ENCODE results near the gene EIF4H. TPM values are rescaled to one million over a fixed set of nuclear protein-coding genes. Genes with fewer than 3 reads are reported as not detected.
"Not testable (repeated sequence)": the region's sequence is repeated elsewhere in the genome, so short reads cannot be mapped to it uniquely, and the experiment has no call there.

The EIF4H gene
- total and polyA plus RNA-seq, 2 experiments from 2014 or later, result 228 to 305 TPM

DNA sequence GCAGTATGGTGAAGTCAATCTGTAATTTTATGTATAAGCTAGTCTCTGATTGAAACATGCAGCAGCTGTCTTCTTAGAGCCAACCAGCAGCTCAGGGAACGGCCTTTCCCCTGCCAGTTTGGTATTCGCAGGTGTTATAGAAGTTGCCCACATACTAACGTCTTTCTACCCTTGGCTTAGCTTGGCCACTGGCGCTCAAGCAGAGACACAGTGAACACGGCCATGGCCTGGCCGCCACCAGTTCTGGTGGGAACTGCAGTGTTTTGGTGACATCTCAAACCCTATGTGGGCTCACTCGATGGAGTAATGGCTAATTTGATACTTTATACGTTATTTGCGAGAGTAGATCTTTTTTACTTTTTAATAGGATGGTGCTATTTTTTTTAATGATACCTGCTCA lies 17.1 kb downstream of the EIF4H start:
- H3K4me3 ChIP-seq, result no peak overlapping the region
- H3F3A ChIP-seq (ENCODE audit: insufficient read depth), result peaks cover 24% of the 10 kb centered on the region
- 89 to 91% methylated on average over 9 of the region's 9 CpGs for WGBS, 2 experiments (ENCODE audit: low coverage in 1 of 2, low lambda C conversion rate in 2 of 2, missing lambda C conversion rate in 2 of 2)
- H3K4me2 ChIP-seq (ENCODE audit: unreplicated experiment), result no peak overlapping the region
- no peaks in the 10 kb centered on the region for H3K9me3 ChIP-seq (ENCODE audit: low read depth)
- no peak overlapping the region for H2AFZ ChIP-seq
- H3K36me3 ChIP-seq (ENCODE audit: low read depth), result peaks cover 61% of the 10 kb centered on the region
- TF ChIP-seq EZH2phosphoT487 (IDR thresholded peaks at IDR 0.05; ENCODE audit: insufficient read depth, low read depth), result no peak
- TF ChIP-seq EZH2 (IDR thresholded peaks at IDR 0.05; ENCODE audit: insufficient read depth, poor library complexity, severe bottlenecking), result no peak
- no peaks in the 10 kb centered on the region for H3K27me3 ChIP-seq (replicated peaks; ENCODE audit: insufficient read depth)
- H3K79me2 ChIP-seq (ENCODE audit: insufficient read depth), result peaks cover 89% of the 10 kb centered on the region
- peaks cover 22% of the 10 kb centered on the region for H3K4me1 ChIP-seq (ENCODE audit: insufficient read depth)
- H3K9me2 ChIP-seq (ENCODE audit: insufficient read depth), result no peaks in the 10 kb centered on the region
- H3K27ac ChIP-seq, result no peak overlapping the region
- in situ Hi-C loops (cut with MboI), result no loop called here
- DNase-seq, result no peak
- no peak overlapping the region for H3K9ac ChIP-seq
- H4K20me1 ChIP-seq (ENCODE audit: insufficient read depth), result peaks cover 18% of the 10 kb centered on the region; the same call in 1 of the 2 replicates

DNA sequence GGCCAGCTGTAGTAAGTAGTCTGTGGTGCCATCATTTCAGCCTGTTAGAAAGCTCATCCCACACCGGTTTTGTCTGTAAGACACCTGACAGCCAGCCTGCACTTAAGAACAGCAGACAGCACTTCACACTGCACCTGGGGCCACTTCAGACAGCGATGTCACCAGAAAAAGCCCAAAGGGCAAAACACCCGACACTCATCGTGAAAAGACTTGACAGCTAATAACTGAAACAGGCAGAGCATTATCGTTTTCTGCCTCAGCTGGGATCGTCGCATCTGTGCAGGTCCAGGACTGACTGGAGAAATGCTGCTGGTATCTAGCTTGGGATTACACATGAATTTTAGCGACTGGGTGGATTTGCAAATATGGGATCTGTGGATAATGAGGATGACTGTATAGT lies 18.9 kb downstream of the EIF4H start:
- no peak overlapping the region for H3K9ac ChIP-seq
- no peaks in the 10 kb centered on the region for H3K27me3 ChIP-seq (replicated peaks; ENCODE audit: insufficient read depth)
- H2AFZ ChIP-seq, result no peak overlapping the region
- no peaks in the 10 kb centered on the region for H3K9me2 ChIP-seq (ENCODE audit: insufficient read depth)
- no peak overlapping the region for H3K4me2 ChIP-seq (ENCODE audit: unreplicated experiment)
- H3K4me1 ChIP-seq (ENCODE audit: insufficient read depth), result peaks cover 9% of the 10 kb centered on the region
- no peak for TF ChIP-seq EZH2phosphoT487 (IDR thresholded peaks at IDR 0.05; ENCODE audit: insufficient read depth, low read depth)
- no peak for TF ChIP-seq EZH2 (IDR thresholded peaks at IDR 0.05; ENCODE audit: insufficient read depth, poor library complexity, severe bottlenecking)
- WGBS, 2 experiments (ENCODE audit: low coverage in 1 of 2, low lambda C conversion rate in 2 of 2, missing lambda C conversion rate in 2 of 2), result 86 to 87% methylated on average over 8 of the region's 8 CpGs
- DNase-seq, result no peak
- H4K20me1 ChIP-seq (ENCODE audit: insufficient read depth), result peaks cover 4% of the 10 kb centered on the region; the same call in 1 of the 2 replicates
- peaks cover 67% of the 10 kb centered on the region for H3K36me3 ChIP-seq (ENCODE audit: low read depth)
- no peak overlapping the region for H3K4me3 ChIP-seq
- H3F3A ChIP-seq (ENCODE audit: insufficient read depth), result peaks cover 30% of the 10 kb centered on the region
- H3K27ac ChIP-seq, result no peak overlapping the region
- H3K79me2 ChIP-seq (ENCODE audit: insufficient read depth), result peaks cover 78% of the 10 kb centered on the region
- in situ Hi-C loops (cut with MboI), result no loop called here
- no peaks in the 10 kb centered on the region for H3K9me3 ChIP-seq (ENCODE audit: low read depth)

DNA sequence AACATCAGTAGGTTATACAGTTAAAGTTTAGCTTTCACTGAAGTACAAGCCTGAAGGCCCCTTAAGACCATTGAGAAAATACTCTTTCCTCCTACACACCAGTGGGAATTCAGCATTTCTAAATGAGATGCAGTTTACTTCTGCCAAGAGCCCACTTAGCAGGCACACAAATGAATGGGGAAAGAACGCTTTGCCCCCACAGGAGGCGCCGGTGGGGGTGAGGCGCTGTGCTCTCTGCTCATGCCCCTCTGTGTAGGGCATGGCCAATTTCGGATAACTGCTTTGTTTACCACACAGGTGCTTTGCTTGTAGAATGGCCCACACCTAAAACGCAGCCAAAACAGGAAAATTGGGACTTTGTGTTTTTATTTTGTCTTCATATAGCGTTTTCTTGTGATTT lies 19.8 kb downstream of the EIF4H start:
- no peak for DNase-seq
- Histone ChIP-seq H3F3A (ENCODE audit: insufficient read depth) (peaks cover 24% of the 10 kb centered on the region), H3K4me3 (no peak overlapping the region), H3K79me2 (ENCODE audit: insufficient read depth) (peaks cover 69% of the 10 kb centered on the region), H3K4me1 (ENCODE audit: insufficient read depth) (peaks cover under 1% of the 10 kb centered on the region; the same call in 1 of the 2 replicates), H3K27ac (no peak overlapping the region), H3K9me3 (ENCODE audit: low read depth) (no peaks in the 10 kb centered on the region), H4K20me1 (ENCODE audit: insufficient read depth) (no peaks in the 10 kb centered on the region), H3K9ac (no peak overlapping the region), H3K4me2 (ENCODE audit: unreplicated experiment) (no peak overlapping the region), H3K27me3 (replicated peaks; ENCODE audit: insufficient read depth) (no peaks in the 10 kb centered on the region), H3K36me3 (ENCODE audit: low read depth) (peaks cover 70% of the 10 kb centered on the region), H2AFZ (no peak overlapping the region), H3K9me2 (ENCODE audit: insufficient read depth) (no peaks in the 10 kb centered on the region)
- 94% methylated on average over 7 of the region's 7 CpGs for WGBS, 2 experiments (ENCODE audit: low coverage in 1 of 2, low lambda C conversion rate in 2 of 2, missing lambda C conversion rate in 2 of 2)
- no peak for TF ChIP-seq EZH2phosphoT487 (IDR thresholded peaks at IDR 0.05; ENCODE audit: insufficient read depth, low read depth)
- no peak for TF ChIP-seq EZH2 (IDR thresholded peaks at IDR 0.05; ENCODE audit: insufficient read depth, poor library complexity, severe bottlenecking)
- in situ Hi-C loops (cut with MboI), result no loop called here

DNA sequence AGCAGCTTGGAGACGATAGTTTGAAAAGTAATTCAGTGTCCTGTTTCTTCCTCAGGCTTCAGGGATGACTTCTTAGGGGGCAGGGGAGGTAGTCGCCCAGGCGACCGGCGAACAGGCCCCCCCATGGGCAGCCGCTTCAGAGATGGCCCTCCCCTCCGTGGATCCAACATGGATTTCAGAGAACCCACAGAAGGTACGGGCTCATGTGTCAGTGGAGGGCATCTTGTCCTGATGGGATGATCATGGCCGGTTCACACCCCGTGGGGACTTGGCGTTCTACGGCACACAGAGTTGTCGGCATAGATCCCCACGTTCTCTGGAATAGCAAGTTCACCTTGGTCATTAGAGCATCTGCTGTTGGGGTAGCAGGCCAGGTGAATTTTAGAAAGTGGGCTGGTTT lies 20.5 kb downstream of the EIF4H start:
- Histone ChIP-seq H3K79me2 (ENCODE audit: insufficient read depth) (peaks cover 61% of the 10 kb centered on the region), H3K4me2 (ENCODE audit: unreplicated experiment) (no peak overlapping the region), H3K9me3 (ENCODE audit: low read depth) (no peaks in the 10 kb centered on the region), H3K4me3 (no peak overlapping the region), H3K9me2 (ENCODE audit: insufficient read depth) (no peaks in the 10 kb centered on the region), H2AFZ (no peak overlapping the region), H4K20me1 (ENCODE audit: insufficient read depth) (no peaks in the 10 kb centered on the region), H3K27me3 (replicated peaks; ENCODE audit: insufficient read depth) (no peaks in the 10 kb centered on the region), H3K4me1 (ENCODE audit: insufficient read depth) (no peaks in the 10 kb centered on the region), H3K9ac (no peak overlapping the region), H3K36me3 (ENCODE audit: low read depth) (peaks cover 65% of the 10 kb centered on the region), H3K27ac (no peak overlapping the region), H3F3A (ENCODE audit: insufficient read depth) (peaks cover 26% of the 10 kb centered on the region)
- TF ChIP-seq EZH2 (IDR thresholded peaks at IDR 0.05; ENCODE audit: insufficient read depth, poor library complexity, severe bottlenecking), result no peak
- no peak for TF ChIP-seq EZH2phosphoT487 (IDR thresholded peaks at IDR 0.05; ENCODE audit: insufficient read depth, low read depth)
- in situ Hi-C loops (cut with MboI), result no loop called here
- DNase-seq, result no peak
- 81 to 82% methylated on average over 14 of the region's 14 CpGs for WGBS, 2 experiments (ENCODE audit: low coverage in 1 of 2, low lambda C conversion rate in 2 of 2, missing lambda C conversion rate in 2 of 2)

DNA sequence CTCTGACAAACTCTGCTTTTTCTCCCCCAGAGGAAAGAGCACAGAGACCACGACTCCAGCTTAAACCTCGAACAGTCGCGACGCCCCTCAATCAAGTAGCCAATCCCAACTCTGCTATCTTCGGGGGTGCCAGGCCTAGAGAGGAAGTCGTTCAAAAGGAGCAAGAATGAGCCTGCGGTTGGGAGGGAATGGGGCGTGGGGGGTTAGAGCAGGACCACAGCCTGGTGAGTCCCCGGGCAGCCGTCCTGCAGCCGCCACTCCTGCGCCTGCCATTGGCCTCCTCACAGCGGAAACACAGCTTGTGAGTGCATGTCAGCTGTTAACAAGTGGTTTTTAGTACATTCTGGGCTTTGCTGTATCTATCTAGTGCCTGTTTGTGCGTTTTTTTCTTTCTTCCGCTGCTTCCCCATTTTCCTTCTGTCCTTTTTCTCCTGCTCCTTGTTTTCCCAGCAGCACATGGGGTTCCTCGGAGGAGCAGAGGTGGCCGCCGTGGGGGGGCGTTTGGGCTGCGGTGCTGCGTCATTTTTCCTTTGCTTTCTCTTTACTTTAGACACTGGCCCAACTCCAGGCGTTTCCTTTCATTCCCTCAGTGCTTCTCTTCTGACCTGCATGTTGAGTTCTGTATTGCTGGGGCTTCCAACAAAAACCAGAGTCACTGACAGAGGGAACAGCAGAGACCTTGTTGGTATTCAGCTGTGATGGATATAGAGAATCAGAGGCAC lies 21.1 kb downstream of the EIF4H start:
- H3K9me3 ChIP-seq (ENCODE audit: low read depth); in situ Hi-C loops (cut with MboI); H4K20me1 ChIP-seq (ENCODE audit: insufficient read depth); DNase-seq; H3K27me3 ChIP-seq (replicated peaks; ENCODE audit: insufficient read depth); H3K4me1 ChIP-seq (ENCODE audit: insufficient read depth); H3K9ac ChIP-seq; H3K27ac ChIP-seq; H3K4me2 ChIP-seq (ENCODE audit: unreplicated experiment); H3K9me2 ChIP-seq (ENCODE audit: insufficient read depth); H3K4me3 ChIP-seq; H2AFZ ChIP-seq: not testable (repeated sequence)
- H3K36me3 ChIP-seq (ENCODE audit: low read depth), result peaks cover 59% of the 10 kb centered on the region
- 85 to 87% methylated on average over 16 to 22 of the region's 23 CpGs for WGBS, 2 experiments (ENCODE audit: low coverage in 1 of 2, low lambda C conversion rate in 2 of 2, missing lambda C conversion rate in 2 of 2)
- peaks cover 22% of the 10 kb centered on the region for H3F3A ChIP-seq (ENCODE audit: insufficient read depth)
- H3K79me2 ChIP-seq (ENCODE audit: insufficient read depth), result peaks cover 55% of the 10 kb centered on the region

DNA sequence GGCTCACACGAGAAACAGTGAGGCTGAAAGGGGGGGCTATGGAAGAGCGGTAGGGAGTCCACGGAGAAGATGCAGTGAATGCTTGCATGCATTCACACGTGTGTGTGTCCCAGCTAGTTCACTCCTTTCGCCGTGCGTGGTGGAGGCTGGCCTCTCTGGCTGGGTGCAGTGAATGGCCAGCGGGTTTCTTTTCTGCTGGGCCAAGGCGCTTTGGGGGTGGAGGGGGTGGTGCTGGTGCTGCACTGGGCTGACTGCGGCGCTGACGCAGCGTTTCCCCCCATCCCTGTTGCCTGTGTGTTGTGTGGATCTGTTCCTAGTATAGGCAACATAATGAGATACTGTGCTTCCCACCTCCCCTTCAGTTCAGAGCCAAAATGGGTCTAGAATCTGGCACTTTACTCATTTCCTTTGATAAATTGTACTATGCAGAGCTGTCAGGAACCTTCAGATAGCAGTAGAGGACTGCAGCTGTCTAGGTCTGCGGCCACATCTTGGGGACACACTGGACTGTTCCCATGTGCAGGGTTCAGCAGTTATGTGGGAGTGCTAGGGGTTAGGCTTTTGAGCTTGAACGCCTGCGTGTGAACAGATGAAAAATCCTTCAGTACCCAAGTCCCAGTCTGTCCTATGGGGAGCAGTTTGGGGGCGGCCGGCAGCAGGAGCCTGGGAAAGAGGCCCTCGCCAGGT lies 22.0 kb downstream of the EIF4H start:
- H3K4me3 ChIP-seq; H3K9me2 ChIP-seq (ENCODE audit: insufficient read depth); H3K9ac ChIP-seq; in situ Hi-C loops (cut with MboI); H3K4me2 ChIP-seq (ENCODE audit: unreplicated experiment); H3K27ac ChIP-seq; H4K20me1 ChIP-seq (ENCODE audit: insufficient read depth); H3K4me1 ChIP-seq (ENCODE audit: insufficient read depth); H2AFZ ChIP-seq; H3K9me3 ChIP-seq (ENCODE audit: low read depth); H3K27me3 ChIP-seq (replicated peaks; ENCODE audit: insufficient read depth); DNase-seq: not testable (repeated sequence)
- Histone ChIP-seq H3K79me2 (ENCODE audit: insufficient read depth) (peaks cover 47% of the 10 kb centered on the region), H3F3A (ENCODE audit: insufficient read depth) (peaks cover 16% of the 10 kb centered on the region), H3K36me3 (ENCODE audit: low read depth) (peaks cover 51% of the 10 kb centered on the region)
- WGBS, 2 experiments (ENCODE audit: low coverage in 1 of 2, low lambda C conversion rate in 2 of 2, missing lambda C conversion rate in 2 of 2), result 67 to 88% methylated on average over 7 to 16 of the region's 19 CpGs
